NCI-H69 (cell line): Measurements from ENCODE around the gene INSIG2.

Source experiments
- DNase-seq: peaks from one replicate; lab custom pipeline; 2025; lab: John Stamatoyannopoulos, UW

The INSIG2 gene

GRCh38 chr2:118130385-118130784 is 42.1 kb downstream of the INSIG2 start:
- DNase-seq = no peak

- no peak for DNase-seq
Observed at GRCh38 chr2:118131771-118132170, 43.5 kb downstream of the INSIG2 start.

GRCh38 chr2:118133916-118134315 is 45.6 kb downstream of the INSIG2 start:
- no peak for DNase-seq

- no peak for DNase-seq
Observed at GRCh38 chr2:118134650-118135049, 46.4 kb downstream of the INSIG2 start.

- no peak for DNase-seq
Observed at GRCh38 chr2:118145207-118145606, 56.9 kb downstream of the INSIG2 start.

GRCh38 chr2:118145806-118146205 is 57.5 kb downstream of the INSIG2 start:
- DNase-seq = no peak

DNA sequence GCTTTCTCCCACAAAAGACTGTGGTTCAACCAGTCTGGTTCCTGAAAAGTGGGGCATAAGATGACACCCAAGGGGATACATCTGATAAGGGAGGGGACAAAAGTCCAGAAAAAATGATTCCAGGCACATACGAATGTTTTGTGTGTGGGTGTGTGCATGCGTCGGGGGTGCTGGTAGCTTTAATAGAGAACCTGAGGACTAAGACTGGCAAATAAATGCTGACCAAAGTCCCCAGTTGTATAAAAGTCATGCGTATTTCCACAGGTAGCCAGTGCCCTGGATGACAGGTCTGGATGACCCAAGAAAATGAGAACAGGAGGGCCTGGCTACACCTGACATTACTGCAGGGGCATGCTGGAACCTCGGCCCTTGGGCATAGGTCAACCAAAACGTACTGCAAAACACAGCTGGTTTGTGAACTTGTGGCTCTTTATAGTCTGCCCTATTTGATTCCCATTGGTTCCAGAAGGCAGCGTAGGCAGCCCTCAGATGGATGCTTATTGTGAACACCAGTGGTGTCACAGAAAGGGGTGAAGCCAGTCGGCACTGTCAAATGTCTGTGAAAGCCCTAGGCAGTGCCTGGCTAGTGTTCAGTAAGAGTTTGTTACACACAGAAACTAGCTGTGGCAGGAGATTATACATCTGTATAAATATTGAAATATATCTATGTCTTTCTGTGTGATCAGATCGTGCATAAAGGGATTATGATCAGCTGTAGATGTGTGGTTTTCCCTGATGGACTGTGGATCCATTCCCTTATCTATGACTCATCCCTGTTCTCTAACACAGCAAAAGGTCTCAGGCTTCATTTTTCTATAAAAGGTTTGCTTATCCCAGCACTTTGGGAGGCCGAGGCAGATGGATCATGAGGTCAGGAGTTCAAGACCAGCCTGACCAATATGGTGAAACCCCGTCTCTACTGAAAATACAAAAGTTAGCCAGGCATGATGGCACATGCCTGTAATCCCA is 58.3 kb downstream of the INSIG2 start:
- no peak for DNase-seq

GRCh38 chr2:118148133-118148532 is 59.9 kb downstream of the INSIG2 start:
- no peak for DNase-seq

- DNase-seq = no peak
Observed at GRCh38 chr2:118148809-118149208, 60.5 kb downstream of the INSIG2 start.

DNA sequence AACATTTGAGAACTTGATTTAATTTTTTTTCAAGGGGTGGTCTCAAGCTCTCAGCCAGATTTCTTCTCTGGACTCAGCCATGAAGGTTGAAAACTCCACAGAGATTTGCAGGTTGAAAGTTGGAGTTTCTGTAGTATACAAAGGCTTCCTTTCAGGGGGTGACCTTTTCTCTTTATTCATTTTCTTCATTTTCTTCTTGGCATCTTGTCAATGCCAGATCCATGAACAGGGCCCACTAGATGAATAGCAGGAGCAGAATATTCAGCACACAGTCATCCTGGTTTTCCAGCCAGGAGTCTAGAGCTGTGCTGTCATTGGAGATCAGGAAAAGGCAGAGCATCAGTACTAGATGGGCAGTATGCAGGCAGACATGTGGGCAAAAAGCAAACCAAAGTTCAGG is 62.0 kb downstream of the INSIG2 start:
- no peak for DNase-seq

GRCh38 chr2:118151831-118152230 is 63.6 kb downstream of the INSIG2 start:
- DNase-seq = no peak

DNA sequence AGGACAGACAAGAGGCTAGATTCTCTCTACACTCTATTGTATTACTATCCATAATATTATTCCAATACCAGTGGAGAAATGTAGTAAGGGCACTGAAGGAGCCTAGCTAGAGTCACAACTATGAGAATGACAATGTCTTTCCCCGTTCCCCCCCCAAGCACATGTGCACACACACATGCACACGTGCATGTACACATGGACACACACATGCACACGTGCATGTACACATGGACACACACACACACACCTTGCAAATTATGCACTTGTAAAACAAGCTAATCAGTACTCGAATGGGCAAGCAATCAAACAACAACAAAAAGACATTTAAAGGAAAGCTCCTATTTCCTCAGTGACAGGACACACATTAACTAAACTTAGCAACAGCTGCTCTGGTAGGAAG is 65.2 kb downstream of the INSIG2 start:
- DNase-seq = no peak

- DNase-seq = no peak
Observed at GRCh38 chr2:118154176-118154575, 65.9 kb downstream of the INSIG2 start.
